Ovary (tissue), 9 donors: ENCODE measurements around the gene NRL. TPM values are rescaled to one million over a fixed set of nuclear protein-coding genes. Genes with fewer than 3 reads are reported as not detected.
A peak's percentile ranks its signal among the peaks of the same experiment; 100 is the strongest.

Source experiments
- DNase-seq, 5 donors: peaks; one replicate each; pipeline ENCODE4 v3.0.0-alpha.2; 2019 to 2020
- H3K27ac ChIP-seq, 2 donors: fragments of 200-600 bp; one replicate each; pipeline versions ENCODE4 v1.5.1 to v1.8.0; 2019 to 2022
- H3K27me3 ChIP-seq: fragments of 200-600 bp; one replicate; pipeline ENCODE4 v1.8.0; 2022
- H3K36me3 ChIP-seq: fragments of 200-600 bp; sonication (generic); one replicate; pipeline ENCODE4 v1.5.1; 2019
- H3K4me1 ChIP-seq: one replicate; pipeline ENCODE4 v1.8.1; 2013; ENCODE audit warnings: mild to moderate bottlenecking, moderate library complexity; ENCODE audit not compliant: insufficient read depth
- H3K4me3 ChIP-seq: fragments of 200-600 bp; sonication (generic); one replicate; pipeline ENCODE4 v1.5.1; 2017
- H3K9me3 ChIP-seq, 2 donors: fragments of 200-600 bp in 1 of 2; sonication (generic) in 1 of 2; one replicate each; pipeline versions ENCODE4 v1.5.1 to v1.8.1; 2013 to 2019; ENCODE audit warnings: mild to moderate bottlenecking in 1 of 2, moderate library complexity in 1 of 2
- EP300 ChIP-seq: sonication (generic); formaldehyde crosslinking; IDR thresholded peaks from one replicate; pipeline ENCODE4 v1.6.1; 2017; ENCODE audit warnings: antibody characterized with exemption
- POLR2A ChIP-seq: fragments of 450-650 bp; IDR thresholded peaks from one replicate; pipeline ENCODE4 v1.6.1; 2017; ENCODE audit warnings: antibody characterized with exemption, mild to moderate bottlenecking, moderate library complexity
- WGBS, 3 donors: extraction: QIAGEN DNeasy Blood & Tissue Kit in 1 of 3; methylation state at CpG; one replicate each; pipeline versions ENCODE4 v1.1.5 to v1.1.7; 2013 to 2017; 5-methylcytosine and 5-hydroxymethylcytosine counted together
- intact Hi-C, 4 donors: fragments of 100-400 bp; cut with DNase I; formaldehyde crosslinking; loops; one replicate each; pipeline versions ENCODE4 v1.11.0 to v1.15.1; 2022 to 2023
- polyA plus RNA-seq, 2 donors: library from polyadenylated mRNA; stranded (reverse); fragments of 200-250 nt in 1 of 2; fragments of 350-450 nt in 1 of 2; fragmentation: Illumina TruSeq in 1 of 2; extraction: RNeasy Lipid Tissue Mini Kit (QIAGEN cat#74804) in 1 of 2; gene quantifications; one replicate each; pipeline ENCODE4 v1.2.3, GENCODE V29; 2013 to 2014
- total RNA-seq, 7 donors: library from RNA; depleted of rRNA in 2 of 7; stranded (reverse); fragments of >200 nt in 2 of 7; fragmentation: NEBNext Ultra II Directional in 3 of 7; extraction: Animal tissue kit (Norgen Biotek cat#: 25700) in 3 of 7; gene quantifications; one replicate each; pipeline versions ENCODE4 v1.1.0 to v1.2.4, GENCODE V29; 2016 to 2023
- TF ChIP-seq, protein P1 (sequence below), 3 donors: fragments of 450-650 bp in 2 of 3; fragments of 200-600 bp in 1 of 3; IDR thresholded peaks; one replicate each; pipeline versions ENCODE4 v1.5.1 to v1.8.0; 2016 to 2022; ENCODE audit warnings: antibody characterized with exemption in 3 of 3, mild to moderate bottlenecking in 1 of 3
- donor health status: DM: no; HTN: no; CAD: no; lungs with moderate emphysema.
- donor health status: DM: no; HTN: no; CAD: no.
- donor health status: Bipolar disorder and iron deficiency.
- donor health status: DM: yes; HTN: yes; CAD: no.
- donor health status: DM: no; HTN: no; CAD: no.
- donor health status: DM: yes; HTN: yes; CAD: no.

Gene NRL
- total and polyA plus RNA-seq, 9 donors = 0.78 to 4.1 (median 2.8) TPM

DNA sequence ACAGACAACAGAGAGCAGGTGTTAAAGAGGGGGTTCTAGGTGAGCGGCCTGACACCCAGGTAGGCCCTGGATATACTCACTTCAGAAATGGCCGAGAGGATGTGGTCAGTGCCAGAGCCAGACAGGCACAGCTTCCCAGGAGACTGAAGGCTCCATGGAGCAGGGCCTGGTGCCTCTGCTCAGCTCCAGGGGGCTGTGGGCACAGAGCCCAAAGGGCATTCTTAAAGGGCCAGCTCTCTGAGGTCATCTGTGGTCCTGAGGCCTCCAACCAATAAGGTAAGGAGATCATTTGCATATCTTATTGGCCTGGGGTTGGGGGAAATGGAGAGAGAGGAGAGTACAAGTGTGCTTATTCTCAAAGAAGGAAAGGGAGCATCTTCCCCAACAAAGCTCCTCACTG lies 30.3 kb downstream of the NRL start:
- no peaks in the 10 kb centered on the region for H3K36me3 ChIP-seq
- WGBS, 3 donors = 91 to 97% (median 94%) methylated on average over 2 of the region's 2 CpGs
- TF ChIP-seq POLR2A (no peak), EP300 (no peak)
- TF ChIP-seq, protein P1, sequence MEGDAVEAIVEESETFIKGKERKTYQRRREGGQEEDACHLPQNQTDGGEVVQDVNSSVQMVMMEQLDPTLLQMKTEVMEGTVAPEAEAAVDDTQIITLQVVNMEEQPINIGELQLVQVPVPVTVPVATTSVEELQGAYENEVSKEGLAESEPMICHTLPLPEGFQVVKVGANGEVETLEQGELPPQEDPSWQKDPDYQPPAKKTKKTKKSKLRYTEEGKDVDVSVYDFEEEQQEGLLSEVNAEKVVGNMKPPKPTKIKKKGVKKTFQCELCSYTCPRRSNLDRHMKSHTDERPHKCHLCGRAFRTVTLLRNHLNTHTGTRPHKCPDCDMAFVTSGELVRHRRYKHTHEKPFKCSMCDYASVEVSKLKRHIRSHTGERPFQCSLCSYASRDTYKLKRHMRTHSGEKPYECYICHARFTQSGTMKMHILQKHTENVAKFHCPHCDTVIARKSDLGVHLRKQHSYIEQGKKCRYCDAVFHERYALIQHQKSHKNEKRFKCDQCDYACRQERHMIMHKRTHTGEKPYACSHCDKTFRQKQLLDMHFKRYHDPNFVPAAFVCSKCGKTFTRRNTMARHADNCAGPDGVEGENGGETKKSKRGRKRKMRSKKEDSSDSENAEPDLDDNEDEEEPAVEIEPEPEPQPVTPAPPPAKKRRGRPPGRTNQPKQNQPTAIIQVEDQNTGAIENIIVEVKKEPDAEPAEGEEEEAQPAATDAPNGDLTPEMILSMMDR (IDR thresholded peaks at IDR 0.05) = no peak
- no peaks in the 10 kb centered on the region for H3K4me1 ChIP-seq
- DNase-seq = no peak
- intact Hi-C loops = no loop called here
- no peaks in the 10 kb centered on the region for H3K27me3 ChIP-seq
- no peak overlapping the region for H3K4me3 ChIP-seq
- no peaks in the 10 kb centered on the region for H3K9me3 ChIP-seq
- no peak overlapping the region for H3K27ac ChIP-seq

- TF ChIP-seq POLR2A = no peak
- TF ChIP-seq, protein P1 (IDR thresholded peaks at IDR 0.05) = no peak
- TF ChIP-seq EP300 = no peak
- no peak for DNase-seq
Measured at GRCh38 chr14:24083462-24083861, 31.3 kb downstream of the NRL start.

GRCh38 chr14:24082411-24083080 lies 32.2 kb downstream of the NRL start:
- H3K4me3 ChIP-seq = no peak overlapping the region
- no peak overlapping the region for H3K27ac ChIP-seq
- H3K36me3 ChIP-seq = no peaks in the 10 kb centered on the region
- TF ChIP-seq, protein P1 (IDR thresholded peaks at IDR 0.05) = no peak
- intact Hi-C loops = no loop called here
- no peaks in the 10 kb centered on the region for H3K27me3 ChIP-seq
- no peak for DNase-seq
- 90 to 94% (median 92%) methylated on average over 5 of the region's 5 CpGs for WGBS, 3 donors
- no peaks in the 10 kb centered on the region for H3K9me3 ChIP-seq
- H3K4me1 ChIP-seq = no peaks in the 10 kb centered on the region

More at GRCh38 chr14:24083462-24083861, 31.3 kb downstream of the NRL start:
- WGBS, 3 donors = 84 to 92% (median 87%) methylated on average over 3 of the region's 3 CpGs
- Histone ChIP-seq H3K9me3 (no peaks in the 10 kb centered on the region), H3K4me1 (no peaks in the 10 kb centered on the region), H3K27me3 (no peaks in the 10 kb centered on the region), H3K4me3 (no peak overlapping the region), H3K36me3 (no peaks in the 10 kb centered on the region), H3K27ac (no peak overlapping the region)
- intact Hi-C loops = no loop called here

GRCh38 chr14:24081739-24082211 lies 33.0 kb downstream of the NRL start:
- TF ChIP-seq, protein P1 (IDR thresholded peaks at IDR 0.05) = no peak
- TF ChIP-seq EP300 = no peak
- TF ChIP-seq POLR2A = no peak
- H3K36me3 ChIP-seq = no peaks in the 10 kb centered on the region
- no peaks in the 10 kb centered on the region for H3K27me3 ChIP-seq
- no peak for DNase-seq
- peak overlapping the region; percentile 50 for H3K4me3 ChIP-seq
- H3K27ac ChIP-seq = no peak overlapping the region
- WGBS, 3 donors = 20 to 31% (median 26%) methylated on average over 25 to 26 of the region's 26 CpGs
- H3K9me3 ChIP-seq = no peaks in the 10 kb centered on the region
- intact Hi-C loops = no loop called here
- H3K4me1 ChIP-seq = no peaks in the 10 kb centered on the region
